ENCODE results near the gene HSPG2.

HSPG2 gene

GRCh38 chr1:21878009-21878773 is 58.9 kb downstream of the HSPG2 start:
- DNase-seq: no peak

GRCh38 chr1:21876267-21876666 is 60.8 kb downstream of the HSPG2 start:
- no peak for DNase-seq

- no peak for DNase-seq
These were observed 61.5 kb downstream of the HSPG2 start for GRCh38 chr1:21875621-21876063.

GRCh38 chr1:21874778-21875547 is 62.1 kb downstream of the HSPG2 start:
- no peak for DNase-seq

GRCh38 chr1:21874328-21874727 is 62.8 kb downstream of the HSPG2 start:
- no peak for DNase-seq

- DNase-seq: no peak
These were observed 63.3 kb downstream of the HSPG2 start for GRCh38 chr1:21873761-21874160.

GRCh38 chr1:21873174-21873573 is 63.9 kb downstream of the HSPG2 start:
- DNase-seq: no peak

- DNase-seq: no peak
These were observed 64.5 kb downstream of the HSPG2 start for GRCh38 chr1:21872445-21873079.

- DNase-seq: no peak
These were observed 65.2 kb downstream of the HSPG2 start for GRCh38 chr1:21871943-21872342.

GRCh38 chr1:21870611-21871010 is 66.5 kb downstream of the HSPG2 start:
- DNase-seq: no peak

GRCh38 chr1:21869620-21870121 is 67.4 kb downstream of the HSPG2 start:
- DNase-seq: no peak

GRCh38 chr1:21868941-21869454 is 68.1 kb downstream of the HSPG2 start:
- DNase-seq: no peak

- DNase-seq: no peak
These were observed 68.6 kb downstream of the HSPG2 start for GRCh38 chr1:21868482-21868881.

- DNase-seq: no peak
These were observed 69.6 kb downstream of the HSPG2 start for GRCh38 chr1:21867451-21867996.

GRCh38 chr1:21866707-21867043 is 70.4 kb downstream of the HSPG2 start:
- DNase-seq: no peak

GRCh38 chr1:21865943-21866706 is 71.0 kb downstream of the HSPG2 start:
- DNase-seq: no peak

GRCh38 chr1:21865609-21865942 is 71.5 kb downstream of the HSPG2 start:
- DNase-seq: no peak

GRCh38 chr1:21864730-21865129 is 72.4 kb downstream of the HSPG2 start:
- DNase-seq: no peak

- DNase-seq: no peak
These were observed 73.1 kb downstream of the HSPG2 start for GRCh38 chr1:21863981-21864380.

GRCh38 chr1:21861602-21862429 is 75.3 kb downstream of the HSPG2 start:
- no peak for DNase-seq

- DNase-seq: no peak
These were observed 76.1 kb downstream of the HSPG2 start for GRCh38 chr1:21860971-21861370.
